ENCODE results near the gene PPM1G.

- TF ChIP-seq POLR2A (IDR thresholded peaks at IDR 0.05) (no peak), CTCF (IDR thresholded peaks at IDR 0.05) (no peak)
These were observed 45.5 kb downstream of the PPM1G start for GRCh38 chr2:27363933-27364332.
